ENCODE results near the gene CHRNA10. TPM values are rescaled to one million over a fixed set of nuclear protein-coding genes. Genes with fewer than 3 reads are reported as not detected.

Gene CHRNA10, protein sequence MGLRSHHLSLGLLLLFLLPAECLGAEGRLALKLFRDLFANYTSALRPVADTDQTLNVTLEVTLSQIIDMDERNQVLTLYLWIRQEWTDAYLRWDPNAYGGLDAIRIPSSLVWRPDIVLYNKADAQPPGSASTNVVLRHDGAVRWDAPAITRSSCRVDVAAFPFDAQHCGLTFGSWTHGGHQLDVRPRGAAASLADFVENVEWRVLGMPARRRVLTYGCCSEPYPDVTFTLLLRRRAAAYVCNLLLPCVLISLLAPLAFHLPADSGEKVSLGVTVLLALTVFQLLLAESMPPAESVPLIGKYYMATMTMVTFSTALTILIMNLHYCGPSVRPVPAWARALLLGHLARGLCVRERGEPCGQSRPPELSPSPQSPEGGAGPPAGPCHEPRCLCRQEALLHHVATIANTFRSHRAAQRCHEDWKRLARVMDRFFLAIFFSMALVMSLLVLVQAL
- not detected for total RNA-seq

DNA sequence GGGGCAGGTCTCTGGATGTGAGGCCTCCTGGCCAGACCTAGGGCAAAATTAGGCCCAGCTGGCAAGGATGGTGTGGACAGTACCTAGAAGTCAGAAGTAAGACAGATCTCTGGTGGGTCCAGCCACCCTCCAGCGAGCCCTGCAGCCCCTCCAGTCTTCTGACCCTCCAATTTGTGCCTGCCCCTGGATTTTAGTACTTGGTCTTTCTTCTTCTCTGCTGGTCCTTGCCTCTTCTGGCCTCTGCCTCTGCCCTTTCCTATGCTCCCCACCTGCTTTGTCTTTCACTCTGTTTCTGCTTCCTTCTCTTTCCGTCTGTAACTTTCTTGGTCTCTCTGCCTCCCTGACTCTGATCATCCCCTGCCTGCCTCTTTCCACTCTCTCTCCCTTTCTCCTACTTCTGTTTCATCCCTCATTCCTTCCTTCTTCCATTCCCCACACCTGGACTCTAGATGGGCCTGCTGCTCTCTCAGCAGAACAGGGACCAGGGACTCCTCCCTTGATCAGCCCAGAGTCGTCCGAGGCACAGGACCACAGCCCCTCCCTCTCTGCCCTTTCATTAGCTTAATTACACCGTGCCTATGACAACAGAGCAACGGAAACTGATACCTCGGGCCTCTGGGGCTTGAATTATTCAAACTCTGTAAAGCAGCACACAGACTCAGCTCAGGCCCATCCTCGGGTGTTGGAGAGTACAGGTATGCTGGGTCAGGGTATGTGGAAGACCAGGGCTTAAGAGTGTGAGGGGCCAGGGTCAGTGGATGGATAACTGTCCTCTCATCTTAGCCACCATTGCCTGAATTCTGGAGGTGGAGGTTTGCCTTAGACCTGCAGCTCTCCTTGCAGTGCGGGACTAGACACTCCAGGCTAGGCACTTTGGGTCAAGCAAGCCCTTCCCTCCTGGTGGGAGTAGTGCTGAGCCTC lies at the start of gene CHRNA10:
TSS of gene CHRNA10 (minus strand) at position 51 of the 921 bp plus-strand sequence. CDS start 72 bp downstream, outside the sequence.
- no peaks in the 10 kb centered on the region for H3K27me3 ChIP-seq
- intact Hi-C loops (cut with DNase I), result no loop called here
- no peaks in the 10 kb centered on the region for H3K9me3 ChIP-seq
- H3K4me1 ChIP-seq, result no peaks in the 10 kb centered on the region
- H3K27ac ChIP-seq, result no peak within 1 kb of the TSS
- DNase-seq (ENCODE audit: low spot score in 2 of 2), result no peak
- peaks cover 77 to 88% of the 10 kb centered on the region in 2 donors for H3K36me3 ChIP-seq
- TF ChIP-seq, protein P1, sequence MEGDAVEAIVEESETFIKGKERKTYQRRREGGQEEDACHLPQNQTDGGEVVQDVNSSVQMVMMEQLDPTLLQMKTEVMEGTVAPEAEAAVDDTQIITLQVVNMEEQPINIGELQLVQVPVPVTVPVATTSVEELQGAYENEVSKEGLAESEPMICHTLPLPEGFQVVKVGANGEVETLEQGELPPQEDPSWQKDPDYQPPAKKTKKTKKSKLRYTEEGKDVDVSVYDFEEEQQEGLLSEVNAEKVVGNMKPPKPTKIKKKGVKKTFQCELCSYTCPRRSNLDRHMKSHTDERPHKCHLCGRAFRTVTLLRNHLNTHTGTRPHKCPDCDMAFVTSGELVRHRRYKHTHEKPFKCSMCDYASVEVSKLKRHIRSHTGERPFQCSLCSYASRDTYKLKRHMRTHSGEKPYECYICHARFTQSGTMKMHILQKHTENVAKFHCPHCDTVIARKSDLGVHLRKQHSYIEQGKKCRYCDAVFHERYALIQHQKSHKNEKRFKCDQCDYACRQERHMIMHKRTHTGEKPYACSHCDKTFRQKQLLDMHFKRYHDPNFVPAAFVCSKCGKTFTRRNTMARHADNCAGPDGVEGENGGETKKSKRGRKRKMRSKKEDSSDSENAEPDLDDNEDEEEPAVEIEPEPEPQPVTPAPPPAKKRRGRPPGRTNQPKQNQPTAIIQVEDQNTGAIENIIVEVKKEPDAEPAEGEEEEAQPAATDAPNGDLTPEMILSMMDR (IDR thresholded peaks at IDR 0.05), result no peak
- no peak within 1 kb of the TSS for H3K4me3 ChIP-seq

DNA sequence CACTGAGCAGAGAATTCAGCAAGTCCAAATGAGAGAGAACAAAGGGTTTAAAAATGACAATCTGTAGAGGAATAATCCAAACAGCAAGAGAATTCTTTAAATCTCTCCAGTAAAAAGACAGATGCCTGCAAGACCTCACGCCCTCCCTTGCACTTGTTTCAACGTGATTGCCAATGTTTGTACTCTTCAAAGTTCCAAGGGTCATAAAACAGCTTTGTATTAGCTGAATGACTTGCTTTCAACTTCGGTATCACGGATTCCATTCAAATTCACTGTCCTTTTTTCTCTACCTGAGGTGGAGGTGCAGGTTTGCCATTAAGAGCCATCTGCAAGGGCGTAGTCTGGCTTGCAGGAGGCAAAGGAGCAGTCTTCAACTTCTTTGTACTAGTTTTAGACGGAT lies 41.1 kb upstream of the CHRNA10 start:
- no peaks in the 10 kb centered on the region for H3K9me3 ChIP-seq
- no peaks in the 10 kb centered on the region for H3K27me3 ChIP-seq
- intact Hi-C loops (cut with DNase I), result no loop called here
- TF ChIP-seq, protein P1 (IDR thresholded peaks at IDR 0.05), result no peak
- no peaks in the 10 kb centered on the region for H3K4me1 ChIP-seq
- H3K4me3 ChIP-seq, result no peak overlapping the region
- no peak for DNase-seq (ENCODE audit: low spot score in 2 of 2)
- no peak overlapping the region for H3K27ac ChIP-seq
- H3K36me3 ChIP-seq, result peaks cover 53 to 66% of the 10 kb centered on the region in 2 donors

DNA sequence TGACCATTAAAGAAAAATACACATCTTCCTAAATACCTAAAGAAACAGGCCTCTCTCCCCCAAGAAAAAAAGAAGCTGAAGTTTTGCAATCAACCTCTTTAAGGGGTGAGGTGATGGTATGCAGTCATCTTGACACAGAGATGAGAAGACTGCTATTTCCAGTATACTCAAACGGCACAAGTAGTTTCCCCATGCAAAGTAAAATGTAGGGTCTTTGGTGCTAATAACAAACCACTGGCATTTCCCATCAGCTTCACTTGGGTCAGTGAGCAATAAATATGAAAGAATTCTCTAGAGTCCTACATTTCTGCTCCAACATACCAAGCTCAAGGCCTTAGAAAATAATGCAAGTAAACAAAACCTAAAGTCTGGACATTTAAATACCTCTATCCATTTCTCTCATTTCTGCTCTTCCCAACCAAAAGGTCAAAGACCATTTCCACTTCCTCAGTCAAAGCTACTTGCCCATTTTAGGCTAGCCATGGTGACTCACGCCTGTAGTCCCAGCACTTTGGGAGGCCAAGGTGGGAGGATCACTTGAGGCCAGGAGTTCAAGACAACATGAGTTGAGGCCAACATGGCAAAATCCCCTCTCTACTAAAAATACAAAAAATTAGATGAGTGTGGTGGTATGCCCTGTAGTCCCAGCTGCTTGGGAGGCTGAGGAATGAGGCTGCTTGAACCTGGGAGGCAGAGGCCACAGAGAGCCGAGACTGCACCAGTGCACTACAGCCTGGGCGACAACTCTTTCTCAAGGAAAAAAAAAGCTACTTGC lies 39.5 kb upstream of the CHRNA10 start:
- TF ChIP-seq, protein P1 (IDR thresholded peaks at IDR 0.05), result no peak
- Histone ChIP-seq H3K27ac (no peak overlapping the region), H3K9me3 (no peaks in the 10 kb centered on the region), H3K27me3 (no peaks in the 10 kb centered on the region), H3K4me1 (no peaks in the 10 kb centered on the region), H3K36me3 (peaks cover 45 to 60% of the 10 kb centered on the region in 2 donors), H3K4me3 (no peak overlapping the region)
- no peak for DNase-seq (ENCODE audit: low spot score in 2 of 2)
- intact Hi-C loops (cut with DNase I), result no loop called here

DNA sequence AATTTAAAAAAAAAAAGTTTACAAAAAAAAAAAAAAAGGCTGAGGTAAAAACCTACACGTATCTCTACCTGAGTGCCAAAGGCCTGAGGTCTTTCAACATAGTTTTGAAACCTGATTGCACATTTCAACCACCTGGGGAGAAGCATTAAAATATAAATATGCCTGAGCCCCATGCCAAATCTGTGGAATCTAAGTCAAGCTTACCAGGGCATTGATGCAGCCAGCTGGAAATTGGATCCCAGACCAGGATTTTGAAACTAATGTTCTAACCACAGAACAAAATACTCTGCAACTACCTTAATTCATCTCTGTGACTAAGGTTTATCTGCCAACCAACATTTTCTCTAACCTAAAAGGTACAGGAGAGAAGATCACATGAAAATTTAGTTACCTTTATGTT lies 38.8 kb upstream of the CHRNA10 start:
- intact Hi-C loops (cut with DNase I), result no loop called here
- peaks cover 47 to 60% of the 10 kb centered on the region in 2 donors for H3K36me3 ChIP-seq
- TF ChIP-seq, protein P1 (IDR thresholded peaks at IDR 0.05), result no peak
- no peak overlapping the region for H3K27ac ChIP-seq
- no peaks in the 10 kb centered on the region for H3K4me1 ChIP-seq
- H3K9me3 ChIP-seq, result no peaks in the 10 kb centered on the region
- no peak overlapping the region for H3K4me3 ChIP-seq
- no peaks in the 10 kb centered on the region for H3K27me3 ChIP-seq
- DNase-seq (ENCODE audit: low spot score in 2 of 2), result no peak

DNA sequence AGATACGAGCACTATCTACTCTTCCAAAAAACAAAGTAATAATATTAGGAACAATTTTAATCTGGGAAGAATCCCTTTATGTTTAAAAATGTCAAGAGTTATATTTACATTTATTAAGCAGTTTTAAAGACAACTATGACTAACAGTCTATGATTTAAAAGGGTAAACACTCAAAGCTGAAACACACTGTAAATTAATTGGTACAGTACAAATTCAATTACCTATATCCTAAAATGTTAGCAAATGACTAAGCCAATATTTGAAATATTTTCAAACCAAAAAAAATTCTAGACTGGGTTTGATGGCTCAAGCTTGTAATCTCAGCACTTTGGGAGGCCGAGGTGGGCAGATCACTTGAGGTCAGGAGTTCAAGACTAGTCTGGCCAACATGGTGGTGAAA lies 36.0 kb upstream of the CHRNA10 start:
- no peak for DNase-seq (ENCODE audit: low spot score in 2 of 2)
- Histone ChIP-seq H3K27me3 (no peaks in the 10 kb centered on the region), H3K36me3 (peaks cover 46 to 57% of the 10 kb centered on the region in 2 donors), H3K4me1 (no peaks in the 10 kb centered on the region), H3K9me3 (no peaks in the 10 kb centered on the region), H3K27ac (no peak overlapping the region), H3K4me3 (no peak overlapping the region)
- intact Hi-C loops (cut with DNase I), result no loop called here
- TF ChIP-seq, protein P1 (IDR thresholded peaks at IDR 0.05), result no peak

Measured in ascending aorta (tissue), 2 donors.